GM19035 (cell line): Measurements from ENCODE around the gene TCF4.
A peak's percentile ranks its signal among the peaks of the same experiment; 100 is the strongest.

Experiments used
- ATAC-seq: cut with Tn5 transposase; IDR thresholded peaks from one replicate; pipeline ENCODE4 v1.9.1; 2021; ENCODE audit not compliant: unreplicated experiment

TCF4 gene

DNA sequence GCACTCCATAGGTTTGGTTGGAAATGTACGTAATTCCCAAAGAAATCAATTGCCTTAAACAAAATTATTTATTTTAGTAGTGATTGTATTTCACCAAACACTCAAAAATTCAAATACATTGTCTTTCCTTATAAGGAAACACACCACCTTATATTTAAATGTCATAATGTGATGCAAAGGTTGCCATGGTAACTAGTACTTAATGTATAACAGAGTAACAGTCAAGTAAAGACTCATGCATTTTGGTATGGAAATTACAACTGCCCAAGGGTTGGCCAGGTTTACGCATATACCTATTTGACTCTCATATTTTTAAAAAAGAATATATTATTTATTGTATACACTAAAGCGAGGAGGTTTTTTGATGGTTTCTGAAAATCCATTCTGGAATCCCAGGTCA lies 231.2 kb downstream of the TCF4 start:
- no peak for ATAC-seq

DNA sequence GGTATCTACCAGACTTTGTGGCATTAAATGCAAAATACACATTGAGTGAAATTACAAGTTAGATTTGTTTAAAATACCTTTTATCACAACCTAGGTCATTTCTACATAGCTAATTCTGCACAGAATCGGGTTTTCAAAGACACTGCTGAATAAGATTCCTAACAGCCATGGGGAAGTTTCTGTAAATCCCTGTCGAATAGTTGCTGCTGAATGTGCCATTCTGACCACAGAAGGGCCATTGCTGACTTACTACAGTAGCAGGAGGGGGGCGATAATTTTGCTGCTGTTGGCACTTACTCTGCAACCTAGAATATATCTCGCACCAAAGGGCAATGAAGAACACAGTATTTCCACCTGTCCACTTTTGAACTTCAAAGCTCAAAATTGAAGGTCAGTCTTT lies 232.8 kb downstream of the TCF4 start:
- no peak for ATAC-seq

DNA sequence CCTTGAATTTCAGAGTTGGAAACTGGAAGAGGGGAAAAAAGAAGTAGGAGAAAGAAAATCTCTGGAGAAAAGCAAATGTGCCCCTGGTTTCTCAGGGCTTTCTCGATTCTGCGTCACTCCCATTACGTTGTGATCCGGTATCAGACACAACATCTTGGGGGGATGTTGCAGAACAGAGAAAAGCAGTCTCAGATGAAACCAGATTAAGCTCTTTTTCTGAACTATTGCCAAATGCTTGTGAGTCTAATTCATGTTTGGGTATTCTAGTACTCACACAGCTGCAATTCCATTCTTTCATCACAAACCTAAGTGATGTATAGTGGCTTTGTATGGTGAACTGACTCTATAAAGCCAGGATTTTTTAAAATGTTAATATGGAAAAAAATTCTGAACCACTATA lies 233.2 kb downstream of the TCF4 start:
- ATAC-seq: no peak

DNA sequence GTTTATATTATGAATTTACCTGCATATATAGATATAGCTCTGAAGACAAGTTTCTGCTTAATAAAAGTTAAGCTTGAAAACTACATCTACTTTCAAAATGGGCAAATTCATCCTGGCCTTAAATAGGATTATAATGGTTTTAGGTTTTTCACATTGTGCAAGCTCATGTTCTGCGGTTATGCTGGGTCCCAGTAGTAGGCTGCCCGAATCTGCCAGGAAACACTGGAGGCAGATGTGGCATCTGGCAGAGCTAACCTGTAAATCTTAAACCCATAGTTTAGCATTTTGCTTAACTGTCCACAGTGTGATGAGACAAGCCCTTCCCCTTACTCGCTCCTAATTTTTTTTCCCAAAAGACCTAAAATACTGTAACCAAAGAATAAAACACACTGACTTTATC lies 234.2 kb downstream of the TCF4 start:
- ATAC-seq: no peak

DNA sequence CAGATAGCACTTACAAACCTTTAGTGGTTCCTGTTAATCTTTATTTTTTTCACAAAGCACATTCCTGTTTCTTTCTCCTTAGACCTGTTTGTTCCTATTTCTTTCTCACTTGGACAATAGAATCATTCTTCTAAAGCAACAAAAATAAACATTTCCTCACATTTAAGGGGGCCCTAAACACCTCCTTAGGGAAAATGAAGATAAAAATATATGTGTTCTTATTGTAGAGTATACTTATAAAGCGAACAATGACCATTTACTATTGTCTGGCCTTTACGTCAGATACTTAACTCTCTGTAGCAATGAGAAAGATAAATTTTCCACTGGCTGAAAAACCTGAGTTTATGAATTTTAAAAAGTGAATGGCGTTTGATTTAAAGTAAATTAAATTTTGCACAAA lies 234.6 kb downstream of the TCF4 start:
- no peak for ATAC-seq

DNA sequence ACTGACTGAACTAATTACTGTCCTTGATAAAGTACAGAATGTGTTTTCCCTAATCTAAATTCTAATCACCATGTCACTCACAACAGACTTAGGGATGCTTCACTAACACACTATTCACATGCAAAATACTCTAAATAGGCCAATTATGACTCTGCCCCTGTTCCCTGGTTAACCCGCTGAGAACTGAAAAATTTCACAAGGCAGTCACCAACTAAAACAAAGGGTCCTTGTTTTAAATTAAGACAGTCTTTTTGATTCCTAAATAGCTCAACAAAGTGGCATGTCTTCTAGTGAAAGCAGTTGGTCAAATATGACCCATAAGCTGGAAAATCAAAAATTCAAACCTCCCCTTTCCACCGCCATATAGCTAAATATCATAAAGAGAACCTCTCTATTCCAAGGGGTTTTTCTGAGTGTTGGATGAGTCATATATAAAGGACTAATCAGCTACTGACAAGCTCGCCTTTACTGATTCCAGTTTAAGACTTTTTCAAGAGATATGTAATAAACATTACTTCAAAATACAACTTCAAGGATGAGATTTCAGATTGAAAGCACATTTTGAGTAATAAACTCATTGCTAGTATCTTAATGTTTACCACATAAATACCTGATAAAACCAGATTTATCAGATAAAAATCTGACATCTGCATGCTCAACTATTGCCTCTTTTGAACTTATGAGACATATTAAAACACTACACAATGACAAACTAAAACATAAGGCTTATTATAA lies 235.8 kb downstream of the TCF4 start:
- ATAC-seq: peak; percentile 56

DNA sequence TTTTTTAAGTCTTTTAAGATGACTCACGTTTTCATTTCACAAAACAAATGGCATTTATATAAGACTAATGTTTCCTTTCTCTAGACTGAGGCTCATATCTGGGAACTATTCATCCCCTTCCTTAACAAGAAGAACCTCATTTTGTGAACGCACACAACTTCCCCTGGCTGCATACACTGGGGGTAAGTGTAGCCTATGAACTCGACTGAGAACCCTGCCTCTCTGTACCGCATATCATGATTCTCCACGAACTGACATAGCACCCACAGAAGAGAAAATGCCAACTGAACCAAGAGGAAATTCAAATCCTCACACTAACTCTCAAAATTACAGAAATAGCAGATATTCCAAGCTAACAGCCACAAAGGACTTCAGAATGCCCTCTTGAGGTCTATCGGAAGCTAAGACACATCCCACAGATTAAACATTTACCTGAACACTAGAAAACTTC lies 236.7 kb downstream of the TCF4 start:
- ATAC-seq: no peak

DNA sequence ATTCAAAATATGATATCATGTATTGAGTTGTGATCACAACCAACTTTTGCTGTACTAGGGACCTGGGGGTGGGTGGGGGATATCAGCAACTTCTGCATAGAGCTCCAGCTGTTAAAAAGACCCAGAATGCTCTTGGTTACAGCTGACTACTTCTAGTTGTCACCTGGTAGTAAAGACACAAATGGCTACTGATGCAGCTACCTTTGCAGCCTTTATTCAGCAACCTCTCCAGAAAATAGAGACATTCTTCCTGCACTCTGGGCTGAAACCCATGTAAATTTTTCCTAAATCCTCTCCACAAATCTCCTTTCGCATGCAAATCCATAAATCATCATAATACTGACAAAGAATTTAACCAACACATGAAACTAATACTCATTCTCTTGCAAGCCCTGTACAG lies 238.3 kb downstream of the TCF4 start:
- ATAC-seq: no peak

DNA sequence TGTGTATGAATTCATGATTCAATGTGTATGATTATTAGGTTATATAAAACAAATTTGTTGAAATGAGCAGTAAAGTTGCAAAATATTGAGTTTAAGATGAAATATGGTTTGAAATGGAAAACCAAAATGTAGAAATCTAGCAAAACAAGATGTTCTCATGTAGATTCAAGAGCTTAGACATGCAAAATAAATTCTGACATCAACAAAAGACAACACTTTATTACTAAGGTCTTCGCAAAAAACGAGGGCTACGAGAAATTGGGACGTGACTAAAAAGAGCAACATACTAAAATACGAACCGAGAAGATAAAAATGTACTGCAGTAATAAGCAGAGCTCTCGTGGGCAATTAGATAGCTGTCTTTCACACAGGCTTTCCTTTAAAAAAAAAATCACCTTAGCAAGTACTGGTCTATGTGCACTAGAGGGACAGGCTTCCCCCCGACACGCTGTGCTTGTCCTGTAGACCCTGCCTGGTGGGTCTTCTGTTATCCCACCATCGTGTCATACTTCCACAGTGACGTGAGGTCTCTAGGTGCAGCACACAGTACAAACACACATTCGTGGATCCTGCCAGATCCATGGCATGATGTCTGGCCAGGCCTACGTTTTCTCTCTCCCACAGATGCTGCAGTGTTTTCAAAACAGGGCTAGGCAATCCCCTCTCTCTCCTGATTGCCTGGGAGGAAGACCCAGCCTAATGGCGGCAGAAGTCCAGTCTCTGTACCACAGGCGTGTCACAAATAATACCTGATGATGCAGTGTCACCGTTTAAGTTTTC lies 240.8 kb downstream of the TCF4 start:
- ATAC-seq: no peak

DNA sequence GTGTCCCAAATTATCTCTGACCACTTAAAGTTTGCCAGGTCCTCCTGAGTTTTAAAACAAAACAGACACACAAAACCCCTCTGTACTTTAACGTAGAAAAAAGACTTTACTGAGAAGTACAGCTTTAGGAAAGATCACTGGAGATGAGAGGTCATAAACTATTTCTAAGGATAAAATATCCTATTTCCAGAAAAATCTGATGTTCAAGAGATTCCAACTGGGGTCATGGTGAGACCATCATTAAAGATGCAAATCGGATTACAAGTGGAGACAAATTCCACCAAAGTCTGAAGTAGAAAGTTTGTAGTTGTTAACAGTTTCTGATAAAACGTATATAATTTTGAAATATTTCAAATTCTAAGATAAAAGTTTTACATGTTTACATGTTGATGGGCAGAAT lies 241.6 kb downstream of the TCF4 start:
- ATAC-seq: no peak

DNA sequence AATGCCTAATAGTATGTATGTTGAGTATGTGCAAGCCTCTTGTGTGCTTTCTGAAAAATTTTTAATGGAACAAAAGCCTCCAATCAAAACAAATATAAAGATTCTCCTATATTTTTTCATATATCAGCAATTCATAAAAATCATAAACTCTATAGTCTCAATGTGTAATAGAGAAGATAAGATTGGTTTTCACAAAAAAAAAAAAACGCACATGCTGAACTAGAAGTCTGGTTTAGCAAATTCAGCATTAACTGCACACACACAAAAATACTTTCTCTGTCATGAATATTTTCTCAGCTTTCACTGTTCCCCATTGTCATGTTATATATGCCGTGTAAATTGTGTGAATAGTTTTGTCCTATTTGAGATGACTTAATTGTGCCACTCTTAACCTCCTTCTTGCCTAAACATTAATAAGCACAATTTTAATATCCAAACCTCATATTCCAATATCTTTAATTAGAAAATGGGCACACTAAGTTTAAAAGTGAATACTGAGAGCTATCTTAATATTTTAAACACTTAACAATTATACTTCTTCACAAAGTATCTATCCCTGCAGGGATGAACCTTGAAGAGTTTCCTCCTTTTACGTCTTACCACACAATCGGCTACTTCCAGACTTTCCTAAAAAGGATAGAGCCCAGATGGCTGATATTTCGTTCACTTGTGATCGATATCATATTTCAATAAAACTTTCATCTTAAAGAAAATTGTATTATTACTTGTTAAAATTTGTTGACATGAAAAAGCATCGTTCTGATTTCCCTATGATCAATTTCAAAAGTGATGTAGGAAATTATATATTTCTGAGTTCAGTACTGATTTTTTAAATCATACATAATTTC lies 242.7 kb downstream of the TCF4 start:
- no peak for ATAC-seq

DNA sequence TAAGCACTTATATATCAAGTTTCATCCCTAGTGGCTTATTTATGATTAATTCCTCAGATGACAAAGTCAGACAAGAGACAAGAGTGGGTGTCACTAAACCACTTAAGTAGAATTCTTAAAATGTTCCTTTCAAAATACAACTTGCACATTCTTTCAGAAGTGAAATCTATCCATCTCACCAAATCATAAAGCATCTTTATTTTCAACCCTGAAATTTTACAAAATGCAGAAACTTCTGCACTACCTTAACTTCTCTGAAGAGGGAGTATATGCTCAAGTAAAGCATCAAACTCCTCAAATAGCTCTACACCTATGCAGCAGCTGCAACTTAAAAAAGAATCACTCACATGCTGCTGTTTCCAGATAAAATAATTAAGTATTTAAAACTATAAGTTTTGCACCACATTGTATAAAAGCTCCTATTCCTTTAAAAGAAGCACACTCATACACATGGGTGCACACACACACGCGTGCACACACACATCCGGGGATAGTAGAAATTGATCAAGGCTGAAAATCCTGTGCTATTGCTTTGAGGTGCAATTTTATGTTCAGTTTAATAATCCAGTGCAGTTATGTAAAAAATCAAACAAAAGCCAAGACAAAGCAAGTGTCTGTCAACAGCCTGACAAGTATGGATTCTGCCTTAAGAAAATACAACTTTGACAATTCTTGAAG lies 244.5 kb downstream of the TCF4 start:
- ATAC-seq: peak; percentile 72

DNA sequence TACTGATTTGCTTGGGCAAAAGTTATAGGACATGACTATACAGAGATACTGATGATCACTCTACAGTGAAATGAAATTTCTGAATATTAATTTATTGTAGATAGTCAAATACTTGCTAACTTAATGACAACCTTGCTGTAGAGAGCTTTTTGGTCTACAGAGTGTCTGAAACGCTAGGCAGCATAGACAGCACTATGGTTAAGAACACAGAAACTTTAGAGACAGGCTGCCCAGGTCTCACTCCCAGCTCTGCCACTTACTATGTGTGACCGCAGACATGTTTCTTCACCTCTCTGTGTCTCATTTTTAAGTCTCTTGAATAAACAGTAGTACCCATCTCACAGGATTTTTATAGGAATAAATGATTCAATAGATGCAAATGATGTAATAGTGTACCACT lies 247.0 kb downstream of the TCF4 start:
- ATAC-seq: no peak

DNA sequence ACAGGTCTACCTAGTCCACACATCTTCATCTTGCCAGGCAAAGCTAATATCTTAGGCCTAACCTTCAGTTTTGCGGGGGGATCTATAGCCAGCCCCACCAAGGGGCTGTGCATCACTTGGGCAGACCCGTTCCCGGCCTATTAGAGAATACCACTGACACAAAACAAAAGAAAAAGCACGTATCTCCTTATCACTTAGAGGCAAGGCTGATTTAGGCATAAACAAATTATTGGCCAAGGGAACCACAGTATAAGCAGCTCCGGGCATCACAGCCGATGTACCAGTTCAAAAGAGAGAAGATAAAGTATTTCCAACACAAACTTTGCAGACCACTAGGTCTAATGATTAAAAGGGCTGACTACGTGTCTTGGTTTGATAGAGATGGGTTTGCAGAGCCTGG lies 248.0 kb downstream of the TCF4 start:
- no peak for ATAC-seq

DNA sequence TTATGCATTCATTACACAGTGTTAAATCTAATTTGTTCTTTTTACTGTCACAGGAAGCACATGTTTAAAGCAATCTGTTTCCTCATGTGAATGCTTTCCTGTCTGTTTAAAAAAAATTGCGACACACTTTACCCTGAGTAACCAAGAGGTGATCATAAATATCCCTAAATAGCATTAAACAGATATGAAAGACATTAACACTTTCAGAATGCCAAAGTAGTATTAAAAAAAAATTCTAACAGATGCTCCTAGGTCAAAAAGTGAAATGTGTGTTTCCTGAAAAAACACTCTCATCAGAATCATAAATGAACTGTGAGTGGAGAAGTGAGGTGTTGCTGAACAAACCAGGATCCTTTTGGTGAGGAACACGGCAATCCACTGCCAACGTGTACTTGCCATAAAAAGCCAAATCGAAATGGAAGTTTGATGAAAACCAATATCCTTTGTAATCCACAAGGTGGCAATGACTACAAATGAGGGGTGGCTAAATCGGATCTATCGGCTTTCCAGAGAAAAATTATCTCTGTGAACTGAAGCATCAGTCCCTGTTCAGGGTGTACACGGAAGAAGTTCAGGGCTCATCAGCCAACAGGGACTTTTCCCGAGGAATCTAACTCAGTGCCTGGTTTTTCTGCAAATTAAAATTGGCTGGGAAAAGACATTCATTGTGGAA lies 248.9 kb downstream of the TCF4 start:
- ATAC-seq: no peak

DNA sequence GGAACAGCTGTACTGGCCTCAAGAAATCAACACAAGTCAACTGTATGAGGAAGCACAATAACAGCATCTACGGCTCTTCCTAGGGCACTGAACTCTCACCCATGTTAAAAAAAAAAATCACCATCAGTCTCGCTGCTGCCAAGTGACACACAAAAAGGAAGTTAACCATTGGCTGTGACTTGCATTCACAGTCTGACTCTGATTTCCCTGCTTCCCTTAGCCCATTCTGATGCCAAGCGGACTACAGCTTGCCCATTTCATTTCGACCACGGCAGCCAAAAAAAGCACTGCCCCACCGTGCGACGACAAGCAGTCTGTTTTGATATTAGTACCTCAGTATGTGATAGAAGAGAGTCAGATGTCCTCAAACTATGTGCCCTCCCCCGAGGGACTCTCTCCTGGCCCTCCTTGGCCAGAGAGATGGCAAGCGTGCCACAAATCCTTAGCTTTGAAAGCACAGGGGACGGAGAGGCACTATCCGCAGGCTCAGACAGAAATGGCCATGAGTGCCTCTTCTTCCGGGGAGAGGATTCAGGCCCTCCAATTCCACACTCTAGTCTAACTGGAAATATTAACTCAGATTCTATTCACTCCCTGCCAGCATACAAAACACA lies 250.0 kb downstream of the TCF4 start:
- no peak for ATAC-seq

DNA sequence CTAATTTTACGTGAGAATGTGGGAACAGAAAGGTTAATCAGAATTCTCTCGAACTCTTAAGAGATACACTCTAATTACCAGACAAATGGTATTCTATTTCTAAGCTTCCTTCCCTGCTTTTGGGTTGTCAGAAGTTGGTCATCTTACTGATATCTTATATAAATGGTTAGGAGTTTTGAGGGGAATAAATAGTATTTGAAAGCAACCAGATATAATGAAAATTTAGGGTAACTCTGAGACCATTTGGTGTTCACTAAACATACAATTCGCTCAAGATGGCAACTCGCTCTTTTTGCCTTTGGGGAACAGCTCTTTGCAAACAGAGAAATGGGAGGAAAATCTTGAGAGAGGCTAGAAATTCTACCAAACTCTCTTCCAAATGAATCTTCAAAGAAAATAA lies 250.9 kb downstream of the TCF4 start:
- ATAC-seq: no peak

DNA sequence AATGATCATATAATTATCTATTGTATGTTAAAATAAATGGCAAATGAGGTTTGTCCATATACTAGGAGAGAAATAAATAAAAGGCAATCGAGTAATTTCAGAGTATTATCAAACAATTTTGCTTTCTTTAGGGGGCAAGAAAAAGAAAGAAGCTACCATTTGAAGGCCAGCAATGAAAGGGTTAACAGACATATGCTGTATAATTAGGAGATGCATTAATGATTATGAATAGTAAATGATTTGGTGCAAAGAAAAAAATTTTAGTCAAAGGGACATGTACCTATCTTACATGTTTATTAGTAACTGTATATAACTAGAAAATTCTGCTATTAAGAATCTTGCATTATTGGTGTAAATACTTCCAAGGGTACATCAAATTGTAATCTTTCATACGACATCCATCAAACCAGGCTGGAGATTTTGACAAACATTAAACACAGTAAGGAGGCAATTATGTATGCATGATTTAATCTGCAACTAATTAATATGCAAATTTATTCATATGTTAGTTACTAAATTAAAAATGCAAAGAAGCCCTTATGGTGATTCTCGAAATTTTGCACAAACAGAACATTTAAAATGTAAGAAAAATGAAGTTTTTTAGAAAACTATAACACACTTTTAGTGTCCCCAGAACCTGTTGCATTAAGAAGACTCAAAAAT lies 251.4 kb downstream of the TCF4 start:
- ATAC-seq: no peak

DNA sequence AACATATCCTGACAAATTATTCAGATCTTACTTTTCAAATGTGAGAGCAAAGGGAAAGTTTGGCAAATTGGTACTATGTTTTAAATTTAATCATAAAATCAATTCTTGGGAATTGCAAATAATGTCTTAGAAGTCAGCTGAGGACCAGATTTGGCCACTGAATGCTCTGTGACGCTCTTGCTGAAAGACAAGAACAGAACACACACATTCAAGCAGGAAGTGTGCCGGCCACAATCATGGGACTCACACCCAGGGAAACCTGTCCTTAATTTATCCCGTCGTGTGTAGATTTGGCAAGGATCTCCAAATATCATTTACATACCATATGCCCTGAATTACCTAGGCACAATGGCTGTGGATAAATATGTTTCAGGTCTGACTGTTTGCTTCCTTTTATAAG lies 253.1 kb downstream of the TCF4 start:
- ATAC-seq: no peak

DNA sequence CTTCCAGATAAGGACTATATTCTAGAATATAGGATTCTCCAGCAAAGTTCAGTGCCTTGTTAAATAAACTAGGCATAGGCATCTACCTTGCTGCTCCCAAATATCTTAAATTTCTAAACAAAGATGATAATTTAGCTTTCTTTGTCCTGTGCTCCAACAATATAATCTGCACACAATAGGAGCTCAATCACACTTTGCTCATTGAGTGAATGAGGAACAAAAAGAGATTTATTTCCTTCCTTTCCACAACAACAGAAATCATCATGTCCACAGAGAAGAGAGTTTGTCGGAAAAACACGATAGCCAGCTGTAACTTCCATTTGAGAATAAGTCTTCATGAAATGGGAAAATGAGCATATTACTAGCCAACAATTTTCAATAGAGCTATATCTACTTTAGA lies 256.7 kb downstream of the TCF4 start:
- ATAC-seq: no peak
